PC-9 (cell line): ENCODE results near the gene PNPLA2.

Experiments used
- EZH2 ChIP-seq: fragments of 200-600 bp; sonication (generic); IDR thresholded peaks from 2 replicates; pipeline ENCODE4 v1.8.0; 2017; ENCODE audit warnings: antibody characterized with exemption, low read depth
- TF ChIP-seq, protein P1 (sequence below): fragments of 200-600 bp; sonication (generic); conservative IDR thresholded peaks from 2 replicates; pipeline ENCODE4 v1.6.1; 2017; ENCODE audit warnings: mixed run types, antibody characterized with exemption, mild to moderate bottlenecking, moderate library complexity

DNA sequence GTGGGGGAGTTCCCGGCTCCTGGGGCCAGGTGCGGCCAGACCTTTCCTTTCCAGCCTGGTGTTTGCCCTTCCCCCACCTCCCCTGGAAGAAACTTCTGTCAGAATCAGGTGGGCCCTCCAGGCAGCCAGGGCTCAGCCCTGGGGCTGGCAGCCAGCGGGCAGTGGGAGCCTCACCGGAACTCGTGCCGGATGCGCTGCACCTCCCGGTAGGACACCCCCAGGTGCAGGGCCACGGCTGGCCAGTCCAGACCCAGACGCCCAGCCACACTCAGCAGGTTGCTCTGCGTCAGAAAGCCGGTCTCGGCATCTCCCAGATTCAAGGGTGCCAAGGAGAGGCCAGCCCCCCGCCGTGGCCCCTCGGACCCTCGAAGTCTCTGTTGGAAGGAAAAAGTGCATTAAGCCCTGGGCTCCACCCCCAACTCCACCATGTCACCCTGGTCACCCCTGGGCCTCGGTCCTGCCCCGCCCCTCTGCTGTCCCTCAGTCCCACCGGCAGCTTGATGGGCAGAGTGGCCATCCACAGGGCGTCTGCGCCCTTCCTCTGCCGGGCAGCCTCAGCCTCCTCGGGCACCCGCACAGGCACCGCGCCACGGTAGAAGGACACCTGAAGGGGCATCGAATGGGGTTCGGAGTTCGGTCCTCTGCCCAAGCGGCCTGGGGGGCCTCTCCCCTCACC lies 18.9 kb upstream of the PNPLA2 start:
- no peak for TF ChIP-seq EZH2
- TF ChIP-seq, protein P1, sequence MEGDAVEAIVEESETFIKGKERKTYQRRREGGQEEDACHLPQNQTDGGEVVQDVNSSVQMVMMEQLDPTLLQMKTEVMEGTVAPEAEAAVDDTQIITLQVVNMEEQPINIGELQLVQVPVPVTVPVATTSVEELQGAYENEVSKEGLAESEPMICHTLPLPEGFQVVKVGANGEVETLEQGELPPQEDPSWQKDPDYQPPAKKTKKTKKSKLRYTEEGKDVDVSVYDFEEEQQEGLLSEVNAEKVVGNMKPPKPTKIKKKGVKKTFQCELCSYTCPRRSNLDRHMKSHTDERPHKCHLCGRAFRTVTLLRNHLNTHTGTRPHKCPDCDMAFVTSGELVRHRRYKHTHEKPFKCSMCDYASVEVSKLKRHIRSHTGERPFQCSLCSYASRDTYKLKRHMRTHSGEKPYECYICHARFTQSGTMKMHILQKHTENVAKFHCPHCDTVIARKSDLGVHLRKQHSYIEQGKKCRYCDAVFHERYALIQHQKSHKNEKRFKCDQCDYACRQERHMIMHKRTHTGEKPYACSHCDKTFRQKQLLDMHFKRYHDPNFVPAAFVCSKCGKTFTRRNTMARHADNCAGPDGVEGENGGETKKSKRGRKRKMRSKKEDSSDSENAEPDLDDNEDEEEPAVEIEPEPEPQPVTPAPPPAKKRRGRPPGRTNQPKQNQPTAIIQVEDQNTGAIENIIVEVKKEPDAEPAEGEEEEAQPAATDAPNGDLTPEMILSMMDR: no peak
